HG03108 (cell line): ENCODE data around the gene DPEP1.

Source experiments
- ATAC-seq: cut with Tn5 transposase; IDR thresholded peaks from one replicate; pipeline ENCODE4 v1.9.1; 2021; ENCODE audit warnings: moderate library complexity; ENCODE audit not compliant: unreplicated experiment

DPEP1 gene

DNA sequence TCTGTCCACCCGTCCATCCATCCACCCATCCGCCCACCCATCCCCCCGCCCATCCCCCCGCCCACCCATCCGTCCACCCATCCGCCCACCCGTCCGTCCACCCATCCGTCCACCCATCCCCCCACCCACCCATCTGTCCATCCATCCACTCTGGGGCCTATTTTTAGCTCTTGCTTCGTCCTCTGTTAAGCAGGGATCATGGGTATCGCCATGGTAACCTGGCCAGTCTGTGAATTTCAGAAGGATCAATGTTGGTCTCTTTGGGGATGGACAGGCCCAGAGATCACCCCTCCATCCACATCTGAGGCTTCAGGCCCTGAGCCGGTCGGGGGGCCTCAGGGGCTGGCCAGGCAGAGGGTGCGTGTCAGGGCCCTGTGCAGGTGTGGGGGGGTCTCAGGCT lies 15.2 kb upstream of the DPEP1 start:
- ATAC-seq = no peak

DNA sequence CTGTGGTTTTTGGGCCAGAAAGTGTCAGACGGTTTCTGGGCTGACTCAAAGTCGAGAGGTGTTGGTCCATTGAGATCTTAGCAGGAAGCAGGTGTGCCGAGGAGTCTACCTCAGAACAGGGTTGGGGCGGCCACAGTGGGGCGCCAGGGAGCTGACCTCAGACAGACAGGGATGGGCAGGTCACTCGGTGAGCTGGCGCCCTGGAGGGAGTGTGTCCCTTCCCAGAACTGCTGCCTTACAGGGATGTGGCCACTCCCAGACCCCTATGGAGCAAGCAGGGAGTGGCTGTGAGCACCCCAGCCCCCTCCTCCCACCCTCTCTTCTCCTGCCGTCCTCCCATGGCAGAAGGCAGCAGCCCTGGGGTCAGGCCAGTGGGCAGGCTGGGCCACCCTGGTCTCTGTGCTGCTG lies 14.0 kb upstream of the DPEP1 start:
- no peak for ATAC-seq

DNA sequence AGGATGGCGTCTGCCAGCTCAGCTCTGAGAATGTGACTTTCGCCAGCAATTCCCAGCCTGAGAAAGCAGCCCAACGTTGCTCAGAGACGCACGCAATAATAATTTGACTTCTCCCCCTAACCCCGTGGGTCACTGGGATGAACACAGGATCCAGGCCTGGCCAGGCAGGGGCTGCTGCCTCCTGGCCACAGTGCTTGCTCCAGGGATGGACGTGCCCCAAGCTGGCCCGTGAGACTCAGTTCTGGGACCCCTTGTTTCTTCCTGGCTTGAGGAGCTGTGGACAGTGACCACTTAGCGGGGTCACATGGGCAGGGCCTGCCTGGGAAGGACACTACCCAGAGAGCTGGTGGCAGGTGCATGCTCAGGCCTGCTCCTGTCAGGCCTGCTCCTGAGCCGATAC lies 13.5 kb upstream of the DPEP1 start:
- no peak for ATAC-seq

DNA sequence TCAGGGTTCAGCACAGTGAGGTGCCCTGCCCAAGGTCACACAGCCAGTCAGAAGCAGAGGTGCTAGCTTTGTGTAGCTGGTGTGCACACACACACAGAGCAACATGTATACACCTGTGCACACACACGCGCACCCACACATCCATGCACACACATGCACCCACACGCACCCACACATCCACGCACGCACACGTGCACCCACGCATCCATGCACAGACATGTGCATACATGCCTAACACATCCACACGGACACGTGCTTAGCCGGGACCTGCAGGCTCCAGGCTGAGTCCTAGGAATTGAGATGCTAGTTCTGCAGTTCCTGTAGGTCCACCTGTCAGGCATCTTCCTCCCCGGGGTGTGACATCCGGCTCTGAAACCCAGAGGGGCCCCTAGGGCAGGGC lies 13.0 kb upstream of the DPEP1 start:
- ATAC-seq = no peak

DNA sequence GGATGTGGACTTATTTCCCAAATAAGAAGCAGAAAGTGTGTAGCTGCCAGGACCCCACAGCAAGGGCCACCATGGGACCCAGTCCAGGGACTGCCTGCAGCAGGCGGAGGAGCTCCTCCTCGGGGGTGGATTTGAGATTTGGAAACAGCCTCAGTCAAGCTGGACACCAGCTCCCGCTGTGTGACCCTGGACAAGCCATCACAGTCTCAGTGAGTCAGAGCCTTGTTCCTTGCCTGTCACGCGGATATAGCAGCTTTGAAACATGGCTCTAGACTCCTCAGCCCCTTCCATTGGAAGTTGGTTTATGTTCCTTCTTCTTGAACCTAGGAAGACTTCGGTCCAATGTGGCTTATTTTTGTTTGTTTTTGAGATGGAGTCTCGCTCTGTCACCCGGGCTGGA lies 12.5 kb upstream of the DPEP1 start:
- ATAC-seq = no peak

DNA sequence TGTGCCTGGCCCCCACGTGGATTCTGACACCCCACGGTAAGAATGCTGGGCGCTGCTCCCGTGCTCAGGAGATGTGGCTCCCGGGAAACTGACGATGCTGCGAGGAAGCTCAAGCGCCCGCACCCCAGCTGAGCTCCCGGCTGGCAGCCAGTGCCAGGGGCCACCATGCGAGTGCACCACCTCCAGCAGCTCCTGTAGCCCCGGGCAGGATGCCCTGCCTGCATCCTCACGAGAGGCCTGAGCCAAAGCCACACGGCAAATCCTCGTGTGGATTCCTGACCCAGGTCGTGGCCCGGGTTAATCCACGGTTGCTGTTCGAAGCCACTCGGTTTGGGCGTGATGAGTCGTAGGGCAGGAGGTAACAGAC lies 11.6 kb upstream of the DPEP1 start:
- no peak for ATAC-seq

DNA sequence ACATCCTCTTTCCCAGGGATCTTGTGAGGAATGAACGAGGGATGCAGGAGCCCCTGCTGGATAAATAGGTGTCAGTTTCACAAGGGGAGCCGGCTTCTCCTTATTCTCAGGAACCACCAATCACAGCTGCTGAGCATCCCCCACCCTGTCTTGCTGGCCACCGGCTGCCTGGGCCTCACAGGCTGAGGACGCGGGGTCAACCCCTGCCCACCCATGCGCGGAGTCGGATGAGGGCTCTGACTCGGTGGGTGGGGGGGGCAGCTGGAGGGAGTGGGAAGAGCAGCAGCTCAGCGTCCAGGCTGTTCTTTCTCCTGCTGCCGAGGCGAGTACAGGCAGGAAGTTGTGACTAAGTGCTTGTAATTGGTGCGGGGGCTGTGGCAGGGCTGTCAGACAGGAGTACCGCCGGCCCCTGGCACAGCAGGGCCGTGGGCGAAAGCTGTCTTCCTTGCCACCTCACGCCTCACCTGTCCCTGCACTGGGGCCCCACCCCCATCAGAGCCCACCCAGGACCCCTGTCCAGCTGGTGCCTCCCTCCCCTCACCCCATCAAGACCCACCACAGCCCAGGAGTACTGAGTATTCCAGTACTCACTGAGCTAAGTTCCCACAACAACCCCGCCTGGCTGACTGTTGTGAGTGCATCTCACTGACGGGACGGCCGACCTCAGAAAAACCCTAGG lies 11.0 kb upstream of the DPEP1 start:
- ATAC-seq = no peak

DNA sequence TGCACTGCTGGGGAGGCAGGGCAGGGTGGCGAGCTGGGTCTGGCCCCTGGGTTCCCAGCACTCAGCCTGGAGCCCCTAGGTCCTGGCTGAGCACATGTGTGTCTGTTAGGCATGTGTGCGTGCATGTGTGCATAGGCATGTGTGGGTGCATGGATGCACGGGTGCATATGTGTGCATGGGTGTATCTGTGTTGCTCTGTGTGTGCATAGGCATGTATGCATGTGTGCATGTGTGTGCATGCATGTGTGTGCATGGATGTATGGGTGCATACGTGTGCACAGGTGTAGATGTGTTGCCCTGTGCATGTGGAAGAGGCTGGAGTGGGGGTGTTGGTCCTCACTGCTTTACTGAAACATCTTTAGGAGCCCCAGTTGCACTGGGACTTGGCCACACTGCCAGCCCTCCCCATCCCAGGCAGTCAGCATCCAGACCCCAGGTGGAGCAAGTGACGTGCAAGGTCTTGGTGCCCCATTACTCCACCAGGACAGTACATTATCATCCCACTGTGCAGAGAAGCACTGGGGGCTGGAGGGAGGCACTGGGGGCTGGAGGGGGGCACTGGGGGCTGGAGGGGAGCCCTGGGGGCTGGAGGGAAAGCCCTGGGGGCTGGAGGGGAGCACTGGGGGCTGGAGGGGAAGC lies 10.4 kb upstream of the DPEP1 start:
- no peak for ATAC-seq

DNA sequence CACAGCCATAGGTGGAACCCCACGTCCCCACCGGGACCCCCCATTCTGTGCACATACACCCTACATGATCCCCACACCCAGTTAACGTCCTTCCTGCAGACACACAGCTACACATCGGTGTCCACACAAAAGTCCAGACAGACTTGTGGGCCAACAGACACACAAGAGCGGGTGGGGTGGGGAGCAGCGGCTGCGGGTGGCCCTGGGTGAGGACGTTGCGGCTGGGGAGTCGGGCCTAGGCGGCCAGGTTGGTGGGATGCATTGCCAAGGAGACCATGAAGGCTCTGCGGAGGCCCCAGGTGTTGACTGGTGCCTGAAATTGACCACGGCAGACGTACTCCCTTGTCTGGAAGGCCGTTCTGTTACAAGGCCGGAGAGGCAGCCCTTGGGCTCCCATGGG lies 8.7 kb upstream of the DPEP1 start:
- no peak for ATAC-seq

DNA sequence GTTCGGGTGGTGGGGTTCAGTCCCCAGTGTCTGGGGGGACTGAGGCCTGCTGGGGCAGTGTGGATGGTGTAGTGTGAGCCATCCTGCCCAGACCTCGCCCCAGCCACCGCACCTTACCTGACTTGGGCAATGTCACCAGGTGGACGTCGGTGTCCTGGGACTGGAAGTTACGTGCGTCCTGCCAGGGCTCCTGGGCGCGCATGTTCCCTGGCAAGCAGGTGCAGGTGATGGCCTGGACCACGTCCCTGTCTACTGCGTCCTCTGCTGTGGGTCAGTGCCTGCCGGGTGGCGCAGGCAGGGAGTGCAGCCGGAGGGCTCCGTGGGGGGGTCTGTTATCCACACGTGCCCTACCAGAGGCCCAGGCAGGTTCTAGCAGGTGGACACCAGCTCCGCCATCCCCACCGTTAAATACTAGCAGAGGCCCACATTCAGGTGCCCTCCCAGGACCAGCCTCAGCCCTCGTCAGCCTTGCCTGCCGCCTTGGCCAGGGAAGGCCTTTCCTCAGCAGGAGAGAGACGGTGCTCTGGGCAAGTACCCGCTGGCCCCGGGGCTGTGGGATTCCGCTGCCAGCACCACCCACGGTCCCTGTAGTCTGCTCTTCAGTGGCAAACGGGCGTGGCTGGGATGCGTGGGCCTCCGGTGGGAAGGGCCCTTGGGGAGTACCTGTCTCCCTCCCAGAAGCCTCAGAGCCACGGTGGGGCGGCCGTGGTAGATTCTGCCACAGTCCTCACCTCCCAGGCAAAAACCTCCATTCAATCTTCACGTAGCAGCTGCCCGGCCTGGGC lies 8.1 kb upstream of the DPEP1 start:
- ATAC-seq = no peak

DNA sequence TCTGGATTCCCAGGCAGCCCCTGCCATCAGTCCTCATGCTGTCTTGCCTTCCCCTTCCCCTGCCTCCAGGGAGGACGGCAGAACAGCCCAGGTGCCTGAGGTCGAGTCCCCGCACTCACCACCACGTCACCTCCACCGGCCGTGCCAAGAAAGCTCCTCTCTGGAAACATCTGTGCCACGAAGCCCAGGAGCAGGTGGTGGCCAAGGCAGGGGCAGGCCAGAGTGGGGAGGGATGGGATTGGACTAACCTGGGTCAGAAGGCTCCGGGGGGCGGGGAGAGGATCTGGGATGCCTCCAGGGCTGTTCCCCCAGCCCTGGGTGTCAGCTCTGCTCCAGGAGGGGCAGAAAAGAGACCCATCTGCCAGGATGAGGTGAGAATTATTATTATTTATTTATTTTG lies 7.4 kb upstream of the DPEP1 start:
- ATAC-seq = no peak

DNA sequence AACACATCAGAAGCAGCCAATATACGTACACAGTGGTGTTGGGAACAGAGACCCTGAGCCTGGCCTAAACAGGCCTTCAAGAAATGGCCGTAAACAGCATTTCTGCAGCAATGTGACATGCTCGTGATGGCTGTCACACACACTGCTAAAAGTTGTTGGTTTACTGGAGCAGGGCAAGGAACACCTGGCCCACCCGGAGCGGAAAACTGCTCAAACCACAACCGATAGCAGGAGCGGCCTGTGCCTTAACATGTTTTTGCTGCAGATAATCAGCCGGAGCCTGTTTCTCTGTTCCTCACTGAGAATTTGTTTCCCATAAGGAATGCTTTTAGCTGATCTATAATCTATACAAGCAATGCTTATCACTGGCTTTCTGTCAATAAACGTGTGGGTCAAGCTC lies 6.0 kb upstream of the DPEP1 start:
- ATAC-seq = no peak

DNA sequence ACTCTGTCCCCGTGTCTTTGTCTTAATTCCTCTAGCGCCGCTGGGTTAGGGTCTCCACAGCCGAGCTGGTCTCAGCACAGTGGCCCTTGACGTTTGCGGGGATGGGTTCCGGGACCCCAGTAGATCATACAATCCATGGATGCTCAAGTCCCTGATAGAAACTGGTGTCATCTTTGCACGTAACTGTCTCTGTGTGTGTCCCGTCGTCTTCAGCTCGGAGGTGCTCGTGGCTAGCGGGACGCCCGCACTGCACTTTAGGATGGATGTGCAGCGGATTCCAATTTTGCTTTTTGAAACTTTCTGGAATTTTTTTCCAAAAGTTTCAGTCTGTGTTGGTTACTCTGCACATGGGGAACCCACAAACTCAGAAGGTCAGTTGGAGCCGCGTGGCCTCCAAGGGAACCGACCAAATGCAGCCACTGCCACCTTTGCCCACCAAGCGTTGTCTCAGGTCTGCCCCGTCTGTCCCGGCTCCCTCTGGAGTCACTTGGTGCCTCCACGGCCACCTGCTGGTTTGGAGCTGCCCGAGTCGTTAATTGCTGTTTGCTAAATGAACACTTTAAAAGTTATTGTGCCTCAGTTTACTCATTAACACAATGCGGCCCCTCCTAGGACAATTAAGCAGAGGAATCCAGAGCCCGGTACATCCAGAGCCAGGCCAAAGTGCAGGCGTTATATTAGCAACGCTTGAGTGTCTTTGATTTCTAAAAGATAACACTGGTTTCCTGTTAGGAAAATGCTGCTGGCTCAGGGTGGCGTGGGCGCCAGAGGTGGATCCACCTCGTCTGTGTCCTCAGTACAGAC lies 5.3 kb upstream of the DPEP1 start:
- ATAC-seq = no peak

DNA sequence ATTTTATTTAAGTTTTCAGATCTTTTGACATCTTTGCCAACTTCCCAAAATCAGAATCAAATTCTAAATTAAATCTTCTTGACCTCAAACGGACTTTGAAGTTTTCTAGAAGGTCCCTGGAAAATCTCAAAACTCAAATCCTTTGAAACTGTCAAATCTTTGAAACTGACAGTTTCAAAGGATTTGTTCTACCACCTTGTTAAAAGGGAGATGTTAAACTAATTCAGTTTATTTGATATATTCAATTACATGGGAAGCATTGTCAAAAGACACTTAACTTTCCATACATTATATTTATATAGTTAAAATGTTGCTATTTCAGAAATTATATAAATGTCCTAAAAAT lies 3.4 kb upstream of the DPEP1 start:
- ATAC-seq = no peak

DNA sequence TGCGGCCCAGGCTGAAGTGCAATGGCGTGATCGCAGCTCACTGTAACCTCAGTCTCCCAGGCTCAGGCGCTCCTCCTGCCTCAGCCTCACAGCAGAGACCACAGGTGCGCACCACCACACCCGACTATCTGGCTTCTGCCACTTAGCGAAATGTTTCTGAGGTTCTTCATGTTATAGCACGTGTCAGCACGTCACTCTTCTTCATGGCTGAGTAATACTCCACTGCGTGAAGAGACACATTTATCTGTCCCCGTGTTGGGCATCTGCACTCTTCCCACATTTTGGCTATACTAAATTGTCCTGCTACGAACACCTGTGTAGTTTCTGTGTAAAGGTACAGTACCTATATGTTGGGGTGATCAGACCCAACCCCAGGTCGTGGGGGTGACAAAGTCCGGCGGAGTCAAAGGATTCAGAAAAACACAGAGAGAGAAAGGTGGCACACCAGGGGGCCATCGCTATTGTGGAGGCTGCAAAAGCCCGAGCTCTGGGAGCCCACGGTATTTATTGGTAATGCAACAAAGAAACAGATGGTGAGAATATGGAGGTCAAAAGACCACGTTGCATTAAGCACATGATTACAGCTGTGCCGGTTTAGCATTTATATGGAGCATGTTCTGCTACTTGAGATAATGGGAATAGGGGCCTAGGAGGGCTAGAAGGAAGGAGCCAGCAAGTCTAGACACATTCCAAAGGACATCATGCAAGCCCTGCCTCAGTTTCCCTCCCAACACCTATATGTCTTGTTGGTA lies 851 bp upstream of the DPEP1 start:
- no peak for ATAC-seq

DNA sequence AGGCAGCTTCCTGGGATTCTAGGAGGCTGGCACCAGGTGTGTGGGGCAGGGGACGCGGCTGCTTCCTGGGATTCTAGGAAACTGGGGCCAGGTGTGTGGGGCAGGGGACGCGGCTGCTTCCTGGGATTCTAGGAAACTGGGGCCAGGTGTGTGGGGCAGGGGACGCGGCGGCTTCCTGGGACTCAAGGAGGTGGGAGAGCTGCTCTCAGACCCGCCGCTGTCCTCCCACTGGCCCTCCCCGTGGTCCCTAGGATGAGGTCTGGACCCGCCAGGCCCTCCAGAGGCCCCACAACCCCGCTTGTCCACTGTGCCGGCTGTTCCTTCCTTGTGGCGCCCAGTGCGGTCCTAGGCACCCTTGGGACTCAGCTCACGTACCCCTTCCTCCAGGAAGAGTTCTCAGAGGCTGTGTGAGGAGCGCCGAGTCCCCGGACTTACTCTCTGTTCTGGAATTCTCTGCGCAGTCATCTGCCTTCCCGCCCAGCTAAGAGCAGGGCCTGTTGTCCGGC lies 565 bp downstream of the DPEP1 start:
- no peak for ATAC-seq

DNA sequence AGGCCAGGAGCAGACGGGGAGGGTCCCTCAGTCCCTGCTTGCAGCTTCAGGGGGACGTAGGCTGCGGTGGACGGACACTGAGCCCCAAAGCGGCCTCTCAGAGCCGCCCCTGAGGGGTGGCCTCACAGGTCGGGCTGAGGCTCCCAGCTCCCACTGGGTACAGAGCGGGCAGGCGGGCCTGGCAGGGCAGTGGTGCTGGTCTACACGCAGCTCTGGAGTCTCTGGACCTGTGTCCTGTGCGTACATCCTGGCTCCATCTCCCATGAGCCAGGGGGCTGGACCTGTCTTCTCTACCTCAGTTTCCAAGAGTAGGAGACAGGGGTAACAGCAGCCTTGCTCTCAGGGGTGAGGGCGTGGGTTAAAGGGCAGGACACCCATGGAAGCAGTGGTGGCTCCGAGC lies 1.7 kb downstream of the DPEP1 start:
- no peak for ATAC-seq

DNA sequence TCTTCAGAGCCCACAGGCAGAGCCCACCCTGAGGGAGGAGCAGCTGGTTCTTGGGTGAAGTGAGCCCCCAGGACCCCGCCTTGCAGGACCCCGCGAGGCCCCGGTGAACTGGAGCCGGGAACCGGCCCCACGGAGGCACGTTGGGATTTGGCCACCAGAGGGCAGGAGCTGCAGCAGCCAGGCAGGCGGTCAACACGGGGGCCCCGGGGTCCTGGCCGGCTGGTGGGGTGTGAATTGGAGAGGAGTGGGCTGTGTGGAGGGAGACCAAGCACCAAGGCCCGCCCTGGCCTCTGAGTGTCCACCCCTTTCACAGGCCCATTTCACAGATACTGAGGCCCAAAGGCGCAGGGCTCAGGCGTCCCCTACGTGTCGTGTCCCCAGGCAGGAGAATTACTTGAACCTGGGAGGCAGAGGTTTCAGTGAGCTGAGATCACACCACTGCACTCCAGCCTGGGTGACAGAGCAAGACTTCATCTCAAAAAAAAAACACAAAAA lies 2.2 kb downstream of the DPEP1 start:
- ATAC-seq = no peak

DNA sequence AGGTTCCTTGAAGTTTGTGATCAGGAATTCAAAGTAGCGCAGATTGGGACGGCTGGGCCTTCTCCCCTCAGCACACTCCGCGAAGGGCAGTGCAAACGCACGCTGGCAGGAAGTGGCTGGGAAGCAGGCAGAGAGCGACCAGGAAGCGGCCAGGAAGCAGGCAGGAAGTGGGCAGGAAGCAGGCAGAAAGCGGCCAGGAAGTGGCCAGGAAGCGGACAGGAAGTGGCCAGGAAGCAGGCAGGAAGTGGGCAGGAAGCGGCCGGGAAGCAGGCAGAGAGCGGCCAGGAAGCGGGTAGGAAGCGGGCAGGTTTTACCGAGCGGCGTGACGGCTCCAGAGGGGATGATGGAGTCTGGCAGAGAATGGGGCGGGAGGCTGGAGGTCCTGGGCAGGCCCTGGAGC lies 3.2 kb downstream of the DPEP1 start:
- ATAC-seq = no peak

DNA sequence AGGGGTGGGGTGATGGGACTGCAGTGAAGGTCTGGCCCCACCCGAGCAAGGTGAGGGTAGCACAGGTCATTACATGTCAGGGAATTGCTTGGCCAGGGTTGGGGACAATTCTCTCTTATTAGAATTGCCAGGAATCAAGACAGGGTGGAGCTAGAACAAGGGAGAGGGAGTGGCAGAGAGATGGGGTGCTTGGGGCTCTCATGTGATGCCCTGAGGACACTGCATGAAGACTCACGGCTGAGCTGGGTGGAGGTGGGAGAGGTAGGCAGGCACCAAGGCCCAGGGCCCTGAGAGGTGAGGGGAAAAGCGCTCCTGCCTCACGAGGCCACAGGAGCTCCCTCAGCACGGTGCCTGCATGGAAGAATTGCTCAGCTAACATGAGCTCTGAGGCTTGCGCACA lies 3.6 kb downstream of the DPEP1 start:
- ATAC-seq = no peak
